MG63 (cell line): ENCODE measurements around the gene THAP7. TPM values are rescaled to one million over a fixed set of nuclear protein-coding genes. Genes with fewer than 3 reads are reported as not detected.

Experiments
- DNase-seq: peaks from one replicate; pipeline ENCODE4 v3.0.0-alpha.2; 2020
- H3K27me3 ChIP-seq: fragments of 250-450 bp; sonication (Bioruptor Pico); 2 replicates; pipeline ENCODE4 v1.5.1; 2020; ENCODE audit warnings: mild to moderate bottlenecking, moderate library complexity
- H3K36me3 ChIP-seq: fragments of 250-450 bp; sonication (Bioruptor Pico); 2 replicates; pipeline ENCODE4 v1.5.1; 2020; ENCODE audit warnings: mild to moderate bottlenecking, moderate library complexity
- H3K4me3 ChIP-seq: fragments of 250-450 bp; sonication (Bioruptor Pico); 2 replicates; pipeline ENCODE4 v1.5.1; 2020; ENCODE audit warnings: mild to moderate bottlenecking, moderate library complexity
- H3K9me3 ChIP-seq: fragments of 250-450 bp; sonication (Bioruptor Pico); 2 replicates; pipeline ENCODE4 v1.5.1; 2020; ENCODE audit warnings: mild to moderate bottlenecking, moderate library complexity
- total RNA-seq: library from RNA; depleted of rRNA; stranded (reverse); fragments of >200 nt; shearing (Covaris generic); gene quantifications from 2 replicates; pipeline ENCODE4 v1.2.3, GENCODE V29; 2014; ENCODE audit warnings: low replicate concordance; rRNA removed

THAP7 gene
- total RNA-seq, 1 experiment from 2014 or later = 46.5 TPM

GRCh38 chr22:20953668-20954500 is 48.0 kb downstream of the THAP7 start:
- Histone ChIP-seq H3K27me3 (no peaks in the 10 kb centered on the region), H3K36me3 (peaks cover 52% of the 10 kb centered on the region), H3K9me3 (no peaks in the 10 kb centered on the region), H3K4me3 (no peak overlapping the region)
- DNase-seq = no peak

DNA sequence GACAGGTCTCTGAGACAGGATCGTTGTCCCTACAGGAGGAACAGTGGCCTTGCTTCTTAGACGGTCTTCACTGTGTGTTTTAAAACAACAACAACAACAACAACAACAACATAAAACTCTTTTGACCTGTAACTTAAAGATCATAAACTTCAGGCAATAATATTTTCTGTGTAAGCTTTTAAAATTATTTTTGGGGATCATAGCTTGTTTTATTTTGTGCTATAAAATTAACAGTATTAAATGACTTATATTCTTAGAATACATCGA is 48.6 kb downstream of the THAP7 start:
- no peak overlapping the region for H3K4me3 ChIP-seq
- no peaks in the 10 kb centered on the region for H3K9me3 ChIP-seq
- no peaks in the 10 kb centered on the region for H3K27me3 ChIP-seq
- peaks cover 57% of the 10 kb centered on the region for H3K36me3 ChIP-seq
- DNase-seq = no peak

DNA sequence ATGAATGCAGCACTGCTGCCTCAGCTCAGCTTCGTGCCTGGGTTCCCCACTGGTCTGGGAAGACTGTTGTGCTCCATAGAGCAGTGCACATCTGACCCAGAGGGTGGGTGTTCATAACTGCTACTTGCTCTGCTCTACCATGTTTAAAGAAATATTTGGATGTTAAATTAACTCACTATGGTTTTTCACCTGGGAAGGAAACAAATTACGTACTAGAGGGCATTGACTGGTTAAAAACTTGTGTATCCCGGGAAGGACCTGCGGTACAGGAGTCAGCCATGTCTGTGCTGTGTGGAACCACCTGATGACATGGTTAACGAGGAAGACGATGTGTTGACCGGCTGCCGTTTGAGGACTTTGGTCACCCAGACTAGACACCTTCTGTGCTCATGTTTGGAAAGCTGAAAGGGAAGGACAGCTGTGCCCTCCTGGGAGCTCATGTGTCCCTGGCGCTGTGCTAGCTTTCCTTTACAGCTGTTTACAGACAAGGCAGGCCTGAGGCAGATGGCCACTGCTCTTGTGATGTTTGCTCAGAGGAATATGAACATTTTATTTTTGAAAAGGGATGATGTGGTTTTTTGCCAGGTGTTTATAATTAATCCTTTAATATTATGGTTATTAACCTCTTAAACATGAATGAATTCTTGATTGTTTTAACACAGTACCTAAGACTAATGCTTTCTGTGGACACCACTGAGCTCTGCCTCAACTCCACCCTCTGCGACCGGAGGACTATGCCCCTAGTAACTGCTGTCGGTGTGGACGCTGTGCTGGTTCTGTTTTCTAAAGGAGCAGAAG is 49.2 kb downstream of the THAP7 start:
- peaks cover 57% of the 10 kb centered on the region for H3K36me3 ChIP-seq
- no peaks in the 10 kb centered on the region for H3K27me3 ChIP-seq
- H3K4me3 ChIP-seq = no peak overlapping the region
- no peak for DNase-seq
- H3K9me3 ChIP-seq = no peaks in the 10 kb centered on the region

GRCh38 chr22:20951932-20952380 is 50.0 kb downstream of the THAP7 start:
- Histone ChIP-seq H3K9me3 (no peaks in the 10 kb centered on the region), H3K36me3 (peaks cover 57% of the 10 kb centered on the region), H3K27me3 (no peaks in the 10 kb centered on the region), H3K4me3 (no peak overlapping the region)
- DNase-seq = no peak

- H3K9me3 ChIP-seq = no peaks in the 10 kb centered on the region
- H3K27me3 ChIP-seq = no peaks in the 10 kb centered on the region
- H3K4me3 ChIP-seq = no peak overlapping the region
- H3K36me3 ChIP-seq = peaks cover 57% of the 10 kb centered on the region
- DNase-seq = no peak
Measured at GRCh38 chr22:20951151-20951931, 50.6 kb downstream of the THAP7 start.

- no peak for DNase-seq
- Histone ChIP-seq H3K27me3 (no peaks in the 10 kb centered on the region), H3K9me3 (no peaks in the 10 kb centered on the region), H3K4me3 (no peak overlapping the region), H3K36me3 (peaks cover 62% of the 10 kb centered on the region)
Measured at GRCh38 chr22:20949698-20950183, 52.2 kb downstream of the THAP7 start.

Other genes with a start within 250 kb of the THAP7 start
- not detected in 2 replicates for gene SERPIND1, start 228.0 kb downstream of the THAP7 start, total RNA-seq
- gene PI4KA, start 143.3 kb downstream of the THAP7 start, total RNA-seq = 19.7 and 24.3 TPM in 2 replicates
- gene SNAP29, start 143.1 kb downstream of the THAP7 start, total RNA-seq = 9.1 and 10.0 TPM in 2 replicates
- gene CRKL, start 84.7 kb downstream of the THAP7 start, total RNA-seq = 23.1 and 25.0 TPM in 2 replicates
- gene AIFM3, start 34.9 kb downstream of the THAP7 start, total RNA-seq = 0.56 TPM in 1 of 2 replicates, not detected in the other
- gene LZTR1, start 19.8 kb downstream of the THAP7 start, total RNA-seq = 21.2 and 25.3 TPM in 2 replicates
- 1.1 and 10.0 TPM in 2 replicates for gene P2RX6, start 13.0 kb upstream of the THAP7 start, total RNA-seq
- not detected in 2 replicates for gene SLC7A4, start 30.4 kb upstream of the THAP7 start, total RNA-seq
- gene LRRC74B, start 43.8 kb upstream of the THAP7 start, total RNA-seq = not detected in 2 replicates